Measurements from ENCODE around the gene ADPRHL1. TPM values are rescaled to one million over a fixed set of nuclear protein-coding genes. Genes with fewer than 3 reads are reported as not detected.

ADPRHL1 gene
- total RNA-seq, 6 experiments from 2014 or later: 1.0 to 2.0 (median 1.5) TPM

DNA sequence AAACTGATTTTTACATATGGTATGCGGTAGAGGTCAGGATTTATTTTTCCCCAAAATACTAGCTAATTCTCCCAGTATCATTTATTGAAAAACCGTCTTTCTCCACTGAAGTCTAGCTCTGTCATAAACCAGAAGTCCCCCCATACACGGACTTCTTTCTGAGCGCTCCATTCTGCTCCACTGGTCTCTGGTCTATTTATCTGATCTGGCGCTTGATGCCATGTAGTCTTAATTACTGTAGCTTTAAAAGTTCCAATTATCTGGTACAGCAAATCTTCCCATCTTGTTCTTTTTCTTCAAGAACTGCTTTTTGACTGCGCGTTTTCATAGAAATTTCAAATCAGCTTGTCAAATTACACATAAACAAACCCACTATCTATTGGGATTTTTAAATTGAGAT lies 23.5 kb upstream of the ADPRHL1 start:
- TF ChIP-seq, protein P1, sequence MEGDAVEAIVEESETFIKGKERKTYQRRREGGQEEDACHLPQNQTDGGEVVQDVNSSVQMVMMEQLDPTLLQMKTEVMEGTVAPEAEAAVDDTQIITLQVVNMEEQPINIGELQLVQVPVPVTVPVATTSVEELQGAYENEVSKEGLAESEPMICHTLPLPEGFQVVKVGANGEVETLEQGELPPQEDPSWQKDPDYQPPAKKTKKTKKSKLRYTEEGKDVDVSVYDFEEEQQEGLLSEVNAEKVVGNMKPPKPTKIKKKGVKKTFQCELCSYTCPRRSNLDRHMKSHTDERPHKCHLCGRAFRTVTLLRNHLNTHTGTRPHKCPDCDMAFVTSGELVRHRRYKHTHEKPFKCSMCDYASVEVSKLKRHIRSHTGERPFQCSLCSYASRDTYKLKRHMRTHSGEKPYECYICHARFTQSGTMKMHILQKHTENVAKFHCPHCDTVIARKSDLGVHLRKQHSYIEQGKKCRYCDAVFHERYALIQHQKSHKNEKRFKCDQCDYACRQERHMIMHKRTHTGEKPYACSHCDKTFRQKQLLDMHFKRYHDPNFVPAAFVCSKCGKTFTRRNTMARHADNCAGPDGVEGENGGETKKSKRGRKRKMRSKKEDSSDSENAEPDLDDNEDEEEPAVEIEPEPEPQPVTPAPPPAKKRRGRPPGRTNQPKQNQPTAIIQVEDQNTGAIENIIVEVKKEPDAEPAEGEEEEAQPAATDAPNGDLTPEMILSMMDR (IDR thresholded peaks at IDR 0.05): no peak
- DNase-seq: no peak
- Mint-ChIP-seq H3K4me1 (ENCODE audit: low read depth) (peaks cover 17% of the 10 kb centered on the region; the same call in 1 of the 2 replicates), H3K27me3 (ENCODE audit: insufficient read depth) (no peaks in the 10 kb centered on the region), H3K27ac (no peak overlapping the region), H3K36me3 (ENCODE audit: low read depth) (peaks cover 62% of the 10 kb centered on the region), H3K4me3 (no peak overlapping the region), H3K9me3 (no peaks in the 10 kb centered on the region)

DNA sequence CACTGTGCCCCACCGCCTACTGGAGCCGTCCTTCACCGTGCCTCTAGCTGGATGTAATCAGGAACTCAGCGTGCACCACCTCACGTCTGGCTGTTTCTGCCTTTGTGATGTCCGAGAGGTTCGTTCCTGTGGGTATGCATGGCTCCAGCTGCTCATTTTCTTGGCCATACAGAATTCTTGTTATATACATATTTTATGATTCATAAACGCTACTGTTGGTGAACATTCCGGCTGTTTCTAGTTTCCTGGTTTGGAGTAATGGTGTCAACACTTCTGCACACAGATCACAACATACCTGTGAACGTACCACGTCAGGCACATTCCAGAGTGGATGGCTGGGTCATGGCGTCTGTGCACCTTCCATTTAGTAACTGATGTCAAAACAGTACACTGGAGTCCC lies 22.6 kb upstream of the ADPRHL1 start:
- H3K36me3 Mint-ChIP-seq (ENCODE audit: low read depth): peaks cover 70% of the 10 kb centered on the region

DNA sequence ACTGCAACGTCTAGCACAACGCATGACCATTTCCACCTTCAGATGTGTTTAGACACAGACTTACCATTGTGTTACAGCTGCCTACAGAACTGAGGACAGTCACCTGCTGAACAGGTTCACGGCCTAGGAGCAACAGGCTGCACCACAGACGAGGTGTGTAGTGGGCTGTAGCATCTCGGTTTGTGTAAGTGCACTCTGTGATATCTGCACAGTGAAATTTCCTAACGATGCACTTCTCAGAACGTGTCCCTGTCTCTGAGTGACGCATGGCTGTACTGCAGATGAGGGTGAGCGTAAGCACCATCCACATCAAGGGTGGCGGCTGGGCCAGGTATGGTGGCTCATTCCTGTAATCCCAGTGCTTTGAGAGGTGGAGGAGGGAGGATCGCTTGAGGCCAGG lies 22.0 kb upstream of the ADPRHL1 start:
- Mint-ChIP-seq H3K27me3 (ENCODE audit: insufficient read depth) (no peaks in the 10 kb centered on the region), H3K4me1 (ENCODE audit: low read depth) (peaks cover 17% of the 10 kb centered on the region; the same call in 1 of the 2 replicates), H3K27ac (no peak overlapping the region), H3K36me3 (ENCODE audit: low read depth) (peaks cover 70% of the 10 kb centered on the region), H3K4me3 (no peak overlapping the region), H3K9me3 (no peaks in the 10 kb centered on the region)
- TF ChIP-seq, protein P1 (IDR thresholded peaks at IDR 0.05): no peak
- no peak for DNase-seq

More for the DNA sequence above, 22.6 kb upstream of the ADPRHL1 start:
- H3K27ac Mint-ChIP-seq: no peak overlapping the region
- no peaks in the 10 kb centered on the region for H3K9me3 Mint-ChIP-seq
- H3K27me3 Mint-ChIP-seq (ENCODE audit: insufficient read depth): no peaks in the 10 kb centered on the region
- H3K4me1 Mint-ChIP-seq (ENCODE audit: low read depth): peaks cover 17% of the 10 kb centered on the region; the same call in 1 of the 2 replicates
- no peak overlapping the region for H3K4me3 Mint-ChIP-seq
- no peak for DNase-seq
- TF ChIP-seq, protein P1 (IDR thresholded peaks at IDR 0.05): no peak

DNA sequence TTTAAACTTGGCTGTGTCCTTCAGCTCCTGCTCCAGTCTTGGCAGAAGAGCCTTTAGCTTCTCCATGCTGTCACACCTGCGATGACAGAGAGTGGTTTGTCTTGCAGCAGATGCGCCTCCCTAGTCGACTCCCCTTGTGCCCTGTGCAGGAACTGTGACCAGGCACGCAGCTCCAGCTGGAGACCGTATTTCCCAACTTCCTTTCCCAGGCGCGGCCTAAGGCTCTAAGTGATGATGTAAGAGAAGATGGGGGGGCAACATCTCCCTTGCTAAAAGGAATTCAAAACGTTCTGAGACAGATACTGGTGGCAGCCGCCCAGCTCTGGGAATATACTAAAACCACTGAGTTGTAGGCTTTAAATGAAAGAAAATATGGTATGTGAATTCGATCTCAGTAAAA lies 20.9 kb upstream of the ADPRHL1 start:
- peaks cover 67% of the 10 kb centered on the region for H3K36me3 Mint-ChIP-seq (ENCODE audit: low read depth)
- no peak for DNase-seq
- peaks cover 17% of the 10 kb centered on the region; the same call in 1 of the 2 replicates for H3K4me1 Mint-ChIP-seq (ENCODE audit: low read depth)
- no peak overlapping the region for H3K27ac Mint-ChIP-seq
- no peaks in the 10 kb centered on the region for H3K9me3 Mint-ChIP-seq
- no peak overlapping the region for H3K4me3 Mint-ChIP-seq
- no peaks in the 10 kb centered on the region for H3K27me3 Mint-ChIP-seq (ENCODE audit: insufficient read depth)
- TF ChIP-seq, protein P1 (IDR thresholded peaks at IDR 0.05): no peak

DNA sequence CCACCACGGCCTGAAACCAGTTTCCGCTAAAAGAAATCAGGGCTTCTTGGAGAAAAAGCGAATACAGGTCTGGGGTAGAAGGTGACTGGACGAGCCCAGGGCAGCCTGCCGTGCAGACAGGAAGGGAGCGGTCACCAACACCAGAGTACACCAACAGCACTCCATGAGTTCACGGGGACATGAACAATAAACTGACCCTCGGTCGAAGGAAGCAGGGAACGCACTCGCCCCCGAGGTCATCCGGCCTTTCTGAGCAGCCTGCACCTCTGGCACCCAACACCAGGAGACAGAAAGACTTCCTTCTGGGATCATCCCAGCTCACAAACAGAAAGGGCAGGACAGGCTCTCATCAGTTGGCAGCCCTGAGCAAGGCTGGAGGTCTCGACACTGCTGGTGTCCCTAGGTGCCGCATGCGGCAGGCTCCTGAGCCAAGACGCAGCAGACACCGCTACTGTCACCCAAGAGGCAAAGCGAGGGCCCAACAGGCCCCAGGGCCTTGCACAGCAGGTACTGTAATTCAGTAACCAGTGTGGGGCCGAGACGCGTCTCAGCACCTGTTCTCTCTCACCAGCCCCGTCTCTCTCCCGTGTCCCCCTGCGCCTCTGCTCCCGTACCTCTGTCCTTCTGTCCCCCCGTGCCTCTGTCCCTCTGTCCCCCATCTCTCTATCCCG lies 19.2 kb upstream of the ADPRHL1 start:
- Mint-ChIP-seq H3K27me3 (ENCODE audit: insufficient read depth) (no peaks in the 10 kb centered on the region), H3K4me1 (ENCODE audit: low read depth) (peaks cover 1% of the 10 kb centered on the region; the same call in 1 of the 2 replicates), H3K27ac (no peak overlapping the region), H3K4me3 (no peak overlapping the region), H3K36me3 (ENCODE audit: low read depth) (peaks cover 51% of the 10 kb centered on the region), H3K9me3 (no peaks in the 10 kb centered on the region)
- TF ChIP-seq, protein P1 (IDR thresholded peaks at IDR 0.05): no peak
- no peak for DNase-seq

All from HFFc6 (cell line).